Measurements from ENCODE around the gene RAB33B. TPM values are rescaled to one million over a fixed set of nuclear protein-coding genes. Genes with fewer than 3 reads are reported as not detected.
"Not testable (repeated sequence)": the region's sequence is repeated elsewhere in the genome, so short reads cannot be mapped to it uniquely, and the experiment has no call there.

Gene RAB33B
- 8.4 TPM for polyA plus RNA-seq

DNA sequence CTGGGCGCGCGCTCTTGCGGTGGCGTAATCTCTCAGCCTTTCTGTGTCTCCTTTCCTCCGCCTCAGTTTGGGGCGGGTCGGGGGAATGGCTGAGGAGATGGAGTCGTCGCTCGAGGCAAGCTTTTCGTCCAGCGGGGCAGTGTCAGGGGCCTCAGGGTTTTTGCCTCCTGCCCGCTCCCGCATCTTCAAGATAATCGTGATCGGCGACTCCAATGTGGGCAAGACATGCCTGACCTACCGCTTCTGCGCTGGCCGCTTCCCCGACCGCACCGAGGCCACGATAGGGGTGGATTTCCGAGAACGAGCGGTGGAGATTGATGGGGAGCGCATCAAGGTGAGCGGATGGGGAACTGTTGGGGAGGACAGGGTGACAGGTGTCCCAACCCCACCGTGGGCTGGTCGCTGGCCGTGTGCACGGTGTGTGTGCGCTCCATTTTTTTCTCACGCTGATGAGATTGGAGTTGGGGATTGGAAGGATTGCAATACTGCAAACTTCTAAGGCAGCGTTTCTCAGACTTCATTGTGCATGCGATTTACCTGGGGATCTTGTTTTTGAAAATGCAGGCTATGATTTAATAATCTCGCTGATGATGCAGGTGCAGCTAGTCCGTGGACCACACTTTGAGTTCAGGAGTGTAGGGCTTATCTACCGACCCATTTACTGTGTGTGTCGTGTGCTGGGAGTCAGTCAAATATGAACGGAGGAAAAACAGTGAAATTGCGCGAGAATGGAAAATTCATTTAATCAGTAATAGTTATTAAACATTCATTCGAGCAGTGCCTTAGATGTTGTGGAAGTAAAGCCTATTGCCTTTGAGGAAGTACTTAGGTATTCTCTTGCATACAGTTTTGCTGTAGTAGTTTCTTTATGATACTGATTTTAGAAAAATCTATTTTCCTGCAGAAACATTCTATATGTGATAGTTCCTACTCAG lies at the start of gene RAB33B:
Gene RAB33B, plus strand, starts transcription at position 11 of the 935 bp plus-strand sequence. Its CDS starts 75 bp downstream, at position 86.
- Mint-ChIP-seq H3K4me3 (peak within 1 kb of the TSS; percentile 98 to 99 (median 99)), H3K4me1 (peaks cover 47 to 53% (median 48%) of the 10 kb centered on the region in 3 donors), H3K27ac (peak within 1 kb of the TSS; percentile 99 to 100 (median 100)), H3K27me3 (no peaks in the 10 kb centered on the region), H3K9me3 (no peaks in the 10 kb centered on the region), H3K36me3 (peaks cover 4% of the 10 kb centered on the region)

DNA sequence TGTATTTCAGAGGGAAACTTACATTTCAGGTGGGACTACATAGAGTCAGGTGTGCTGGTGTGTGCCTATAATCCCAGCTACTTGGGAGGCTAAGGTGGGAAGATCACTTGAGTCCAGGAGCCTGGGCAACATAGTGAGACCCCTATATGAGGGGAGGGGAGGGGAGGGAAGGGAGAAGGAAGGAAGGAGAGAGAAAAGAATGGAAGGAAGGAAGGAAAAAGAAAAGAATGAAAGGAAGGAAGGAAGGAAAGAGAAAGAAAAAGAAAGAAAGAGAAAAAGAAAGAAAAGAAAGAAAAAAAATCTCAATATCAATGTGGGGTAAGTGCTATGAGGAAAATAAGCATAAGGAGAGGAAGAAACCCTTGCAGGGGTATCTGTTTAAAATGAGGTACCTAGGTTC lies 43.6 kb upstream of the RAB33B start:
- Mint-ChIP-seq H3K4me3 (no peak overlapping the region), H3K27me3 (no peaks in the 10 kb centered on the region), H3K9me3 (peaks cover 0 to 4% (median 0%) of the 10 kb centered on the region in 3 donors), H3K27ac (peak overlapping the region in 2 of 3 donors; percentile 15 to 16), H3K36me3 (peaks cover 16% of the 10 kb centered on the region), H3K4me1 (peaks cover 2 to 4% (median 4%) of the 10 kb centered on the region in 3 donors)

DNA sequence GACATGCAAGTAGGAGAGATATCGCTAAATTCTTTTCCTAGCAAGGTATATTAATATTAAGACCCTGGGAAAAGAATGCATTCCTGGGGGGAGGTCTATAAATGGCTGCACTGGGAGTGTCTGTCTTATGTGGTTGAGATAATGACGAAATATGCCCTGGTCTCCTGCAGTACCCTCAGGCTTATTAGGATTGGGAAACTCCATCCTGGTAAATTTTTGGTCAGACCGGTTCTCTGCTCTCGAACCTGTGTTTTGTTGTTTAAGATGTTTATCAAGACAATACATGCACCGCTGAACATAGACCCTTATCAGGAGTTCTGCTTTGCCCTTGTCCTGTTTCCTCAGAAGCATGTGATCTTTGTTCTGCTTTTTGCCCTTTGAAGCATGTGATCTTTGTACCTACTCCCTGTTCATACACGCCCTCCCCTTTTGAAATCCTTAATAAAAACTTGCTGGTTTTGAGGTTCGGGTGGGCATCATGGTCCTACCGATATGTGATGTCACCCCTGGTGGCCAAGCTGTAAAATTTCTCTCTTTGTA lies 39.2 kb upstream of the RAB33B start:
- Mint-ChIP-seq H3K27ac (peak overlapping the region in 2 of 3 donors; percentile 49 to 86), H3K4me3 (peak overlapping the region in 1 of 4 donors; percentile 55), H3K4me1 (peaks cover 11 to 14% (median 14%) of the 10 kb centered on the region in 3 donors)
- not testable (repeated sequence) for H3K9me3 Mint-ChIP-seq, H3K36me3 Mint-ChIP-seq, H3K27me3 Mint-ChIP-seq

DNA sequence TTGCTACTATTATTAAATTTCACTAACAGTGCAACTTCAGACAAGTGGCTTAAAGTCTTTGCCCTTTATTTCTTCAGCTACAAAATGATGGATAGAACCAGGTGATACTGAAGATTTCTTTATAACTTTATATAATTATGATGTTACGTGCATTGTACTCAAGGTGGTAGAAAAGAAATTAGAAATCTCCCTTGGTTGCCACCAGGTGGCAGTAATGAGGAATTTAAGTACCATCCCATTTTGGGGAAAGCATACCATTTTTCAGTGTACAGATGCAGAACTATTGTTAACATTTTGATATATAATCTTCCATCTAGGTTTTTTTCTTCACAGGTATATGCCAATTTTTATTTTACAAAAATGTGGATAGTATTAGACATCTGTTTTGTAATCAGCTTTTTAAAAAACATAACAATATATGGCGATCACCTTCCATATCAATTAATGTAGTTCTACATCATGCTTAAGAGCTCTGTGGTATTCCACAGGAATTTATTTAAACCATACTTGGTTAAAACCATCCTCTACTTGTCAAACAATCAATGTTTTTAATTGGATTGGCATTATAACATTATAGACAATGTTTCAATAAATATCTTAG lies 37.7 kb upstream of the RAB33B start:
- Mint-ChIP-seq H3K9me3 (peaks cover 0 to 4% (median 0%) of the 10 kb centered on the region in 3 donors), H3K4me1 (peaks cover 13 to 15% (median 13%) of the 10 kb centered on the region in 3 donors), H3K36me3 (peaks cover 13% of the 10 kb centered on the region), H3K27ac (no peak overlapping the region), H3K27me3 (no peaks in the 10 kb centered on the region), H3K4me3 (no peak overlapping the region)

DNA sequence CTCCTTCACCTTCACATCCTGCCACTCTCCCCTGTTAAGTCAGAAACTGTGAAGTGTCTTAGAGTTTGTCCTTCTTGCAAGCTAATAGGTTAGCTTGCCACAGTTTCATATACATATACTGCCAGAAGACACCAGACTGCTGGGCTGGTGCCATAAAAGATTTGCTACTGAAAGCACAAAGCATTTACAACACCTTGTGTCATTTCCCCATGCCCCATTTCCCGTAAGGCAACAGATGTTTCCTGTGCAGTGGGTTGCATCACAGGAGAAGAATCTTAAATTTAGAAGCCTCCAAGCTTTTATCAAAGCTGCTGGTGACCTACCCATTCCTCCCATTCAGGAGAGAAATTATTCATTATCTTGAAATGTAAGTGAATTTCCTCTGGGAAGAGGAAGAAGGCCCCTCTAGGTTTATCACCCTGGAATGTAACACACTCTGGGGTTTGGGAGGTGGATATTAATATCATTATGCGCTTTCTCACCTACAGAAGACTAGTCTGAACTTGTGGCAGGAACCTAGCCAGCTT lies 34.5 kb upstream of the RAB33B start:
- Mint-ChIP-seq H3K4me3 (peak overlapping the region in 1 of 4 donors; percentile 69), H3K9me3 (peaks cover 0 to 19% (median 2%) of the 10 kb centered on the region in 3 donors), H3K27ac (peak overlapping the region in 2 of 3 donors; percentile 65 to 90), H3K4me1 (peaks cover 10 to 15% (median 13%) of the 10 kb centered on the region in 3 donors), H3K36me3 (peaks cover 10% of the 10 kb centered on the region), H3K27me3 (no peaks in the 10 kb centered on the region)

DNA sequence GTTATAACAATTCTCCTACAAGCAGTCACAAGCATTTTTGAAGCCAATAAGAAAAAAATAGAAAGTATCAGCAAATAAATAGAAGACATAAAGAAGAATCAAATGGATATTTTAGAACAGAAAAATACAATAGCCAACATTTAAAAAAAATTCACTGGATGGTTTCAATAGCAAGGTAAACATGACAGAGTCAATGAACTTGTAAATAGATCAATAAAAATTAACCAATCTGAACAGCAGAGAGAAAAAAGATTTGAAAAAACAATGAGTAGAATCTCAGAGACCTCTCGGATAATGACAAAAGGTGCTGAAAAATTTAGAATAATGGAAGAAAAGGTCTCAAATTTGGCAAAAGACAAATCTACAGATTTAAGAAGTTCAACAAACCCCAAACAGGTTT lies 33.3 kb upstream of the RAB33B start:
- Mint-ChIP-seq H3K9me3 (peaks cover 0 to 23% (median 2%) of the 10 kb centered on the region in 3 donors), H3K4me1 (peaks cover 10 to 11% (median 10%) of the 10 kb centered on the region in 3 donors), H3K4me3 (no peak overlapping the region), H3K27ac (peak overlapping the region in 1 of 3 donors; percentile 24), H3K27me3 (no peaks in the 10 kb centered on the region), H3K36me3 (peaks cover 10% of the 10 kb centered on the region)

DNA sequence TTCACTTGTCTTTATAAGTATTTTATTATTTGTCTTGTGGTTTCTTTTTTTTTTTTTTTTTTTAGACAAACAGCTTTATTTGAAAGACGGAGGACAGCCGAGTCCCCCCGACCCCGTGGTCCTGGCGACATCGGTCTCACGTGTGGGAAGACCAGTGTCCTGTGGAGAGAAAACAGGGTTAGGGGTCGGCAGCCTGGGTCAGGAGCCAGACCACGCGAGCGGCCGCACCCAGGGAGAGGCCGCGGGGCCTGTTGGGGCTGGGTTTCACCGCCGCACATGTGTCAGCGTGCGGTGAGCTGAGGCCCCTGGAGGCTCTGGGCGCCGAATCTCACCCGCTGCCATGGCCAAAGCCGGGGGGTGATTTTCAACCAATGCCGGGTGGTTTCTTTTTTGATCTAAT lies 17.8 kb upstream of the RAB33B start:
- H3K4me1 Mint-ChIP-seq, result peaks cover 5 to 8% (median 7%) of the 10 kb centered on the region in 3 donors
- no peak overlapping the region for H3K4me3 Mint-ChIP-seq
- no peak overlapping the region for H3K27ac Mint-ChIP-seq
- H3K27me3 Mint-ChIP-seq, result no peaks in the 10 kb centered on the region
- H3K36me3 Mint-ChIP-seq, result peaks cover 22% of the 10 kb centered on the region
- peaks cover 6 to 20% (median 19%) of the 10 kb centered on the region in 3 donors for H3K9me3 Mint-ChIP-seq

DNA sequence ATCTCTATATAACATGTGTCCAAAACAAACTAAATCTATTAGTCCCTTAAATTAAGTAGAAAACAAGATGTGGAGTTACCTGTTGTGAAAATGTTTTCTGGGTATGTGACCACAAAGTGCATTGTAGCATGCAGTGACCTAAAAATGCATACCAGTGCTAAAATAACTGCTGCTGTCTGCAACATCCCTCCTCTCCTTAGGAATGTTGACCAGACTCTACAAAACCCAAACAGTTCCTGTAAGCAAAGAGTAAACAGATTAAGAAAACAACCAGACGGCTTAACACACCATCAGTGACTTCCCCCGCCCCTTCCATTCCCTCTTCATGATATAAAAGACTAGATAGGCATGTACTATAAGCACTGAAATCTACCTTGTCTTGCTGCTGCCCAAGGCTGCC lies 15.8 kb upstream of the RAB33B start:
- peaks cover 6 to 20% (median 19%) of the 10 kb centered on the region in 3 donors for H3K9me3 Mint-ChIP-seq
- no peak overlapping the region for H3K4me3 Mint-ChIP-seq
- no peaks in the 10 kb centered on the region for H3K27me3 Mint-ChIP-seq
- H3K4me1 Mint-ChIP-seq, result peaks cover 5 to 8% (median 7%) of the 10 kb centered on the region in 3 donors
- H3K36me3 Mint-ChIP-seq, result peaks cover 18% of the 10 kb centered on the region
- H3K27ac Mint-ChIP-seq, result no peak overlapping the region

DNA sequence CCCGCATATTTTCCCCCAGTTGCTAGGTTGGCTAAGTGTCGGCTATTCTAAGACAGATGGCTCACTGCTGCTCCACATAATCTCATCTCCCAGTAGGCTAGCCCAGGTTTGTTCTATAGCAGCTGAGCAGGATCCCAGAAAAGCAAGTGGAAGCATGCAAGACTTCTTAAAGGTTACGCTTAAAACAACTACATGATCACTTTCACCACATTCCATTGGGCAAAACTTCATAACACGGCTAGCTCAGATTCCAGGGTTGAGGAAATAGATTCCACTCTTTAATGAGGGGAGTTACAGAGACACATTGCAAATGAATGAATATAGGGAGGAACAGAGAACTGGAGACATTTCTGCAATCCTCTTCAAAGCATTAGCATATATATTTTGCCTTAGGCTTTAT lies 12.9 kb upstream of the RAB33B start:
- Mint-ChIP-seq H3K4me3 (peak overlapping the region in 1 of 4 donors; percentile 12), H3K4me1 (peaks cover 0 to 8% (median 0%) of the 10 kb centered on the region in 3 donors), H3K27ac (peak overlapping the region in 1 of 3 donors; percentile 81), H3K36me3 (peaks cover 23% of the 10 kb centered on the region), H3K27me3 (no peaks in the 10 kb centered on the region), H3K9me3 (peaks cover 6 to 20% (median 19%) of the 10 kb centered on the region in 3 donors)

DNA sequence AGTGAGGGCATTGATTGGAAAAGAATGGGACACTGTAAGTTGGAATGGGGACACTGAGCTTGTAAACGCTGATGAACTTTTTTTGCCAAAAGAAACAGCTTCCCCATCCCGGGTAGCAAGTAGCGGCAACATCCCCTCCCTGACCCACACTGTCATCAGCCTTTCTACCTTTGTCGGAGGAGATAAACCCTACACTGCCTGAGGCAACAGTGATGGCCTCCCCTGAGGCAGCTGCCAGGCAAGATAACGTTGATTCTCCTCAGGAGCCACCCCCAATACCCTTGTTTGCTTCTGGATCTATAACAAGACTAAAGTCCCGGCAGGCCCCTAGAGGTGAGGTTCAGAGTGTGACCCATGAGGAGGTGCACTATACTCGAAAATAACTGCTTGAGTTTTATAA lies 10.3 kb upstream of the RAB33B start:
- H3K27me3 Mint-ChIP-seq, result no peaks in the 10 kb centered on the region
- H3K36me3 Mint-ChIP-seq, result peaks cover 21% of the 10 kb centered on the region
- peak overlapping the region in 1 of 4 donors; percentile 37 for H3K4me3 Mint-ChIP-seq
- peaks cover 6 to 11% (median 9%) of the 10 kb centered on the region in 3 donors for H3K9me3 Mint-ChIP-seq
- peak overlapping the region in 1 of 3 donors; percentile 45 for H3K27ac Mint-ChIP-seq
- peaks cover 0 to 7% (median 0%) of the 10 kb centered on the region in 3 donors for H3K4me1 Mint-ChIP-seq

DNA sequence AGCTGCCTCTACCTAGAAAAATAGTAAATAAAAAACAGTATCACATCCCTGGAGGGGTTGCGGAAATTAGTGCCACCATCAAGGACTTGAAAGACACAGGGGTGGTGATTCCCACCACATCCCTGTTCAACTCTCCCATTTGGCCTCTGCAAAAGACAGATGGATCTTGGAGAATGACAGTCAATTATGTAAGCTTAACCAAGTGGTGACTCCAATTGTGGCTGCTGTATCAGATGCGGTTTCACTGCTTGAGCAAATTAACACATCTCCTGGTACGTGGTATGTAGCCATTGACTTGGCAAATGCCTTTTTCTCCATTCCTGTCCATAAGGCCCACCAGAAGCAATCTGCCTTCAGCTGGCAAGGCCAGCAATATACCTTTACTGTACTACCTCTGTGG lies 9.0 kb upstream of the RAB33B start:
- not testable (repeated sequence) for H3K27me3 Mint-ChIP-seq, H3K9me3 Mint-ChIP-seq, H3K4me3 Mint-ChIP-seq, H3K27ac Mint-ChIP-seq, H3K4me1 Mint-ChIP-seq
- H3K36me3 Mint-ChIP-seq, result peaks cover 14% of the 10 kb centered on the region

DNA sequence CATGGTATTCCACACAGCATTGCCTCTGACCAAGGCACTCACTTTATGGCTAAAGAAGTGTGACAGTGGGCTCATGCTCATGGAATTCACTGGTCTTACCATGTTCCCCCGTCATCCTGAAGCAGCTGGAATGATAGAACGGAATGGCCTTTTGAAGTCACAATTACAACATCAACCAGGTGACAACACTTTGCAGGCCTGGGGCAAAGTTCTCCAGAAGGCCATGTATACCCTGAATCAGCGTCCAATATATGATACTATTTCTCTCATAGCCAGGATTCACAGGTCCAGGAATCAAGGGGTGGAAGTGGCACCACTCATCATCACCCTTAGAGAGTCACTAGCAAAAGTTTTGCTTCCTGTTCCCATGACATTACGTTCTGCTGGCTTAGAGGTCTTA lies 6.8 kb upstream of the RAB33B start:
- H3K36me3 Mint-ChIP-seq, H3K4me3 Mint-ChIP-seq, H3K9me3 Mint-ChIP-seq, H3K27me3 Mint-ChIP-seq, H3K27ac Mint-ChIP-seq, H3K4me1 Mint-ChIP-seq: not testable (repeated sequence)

DNA sequence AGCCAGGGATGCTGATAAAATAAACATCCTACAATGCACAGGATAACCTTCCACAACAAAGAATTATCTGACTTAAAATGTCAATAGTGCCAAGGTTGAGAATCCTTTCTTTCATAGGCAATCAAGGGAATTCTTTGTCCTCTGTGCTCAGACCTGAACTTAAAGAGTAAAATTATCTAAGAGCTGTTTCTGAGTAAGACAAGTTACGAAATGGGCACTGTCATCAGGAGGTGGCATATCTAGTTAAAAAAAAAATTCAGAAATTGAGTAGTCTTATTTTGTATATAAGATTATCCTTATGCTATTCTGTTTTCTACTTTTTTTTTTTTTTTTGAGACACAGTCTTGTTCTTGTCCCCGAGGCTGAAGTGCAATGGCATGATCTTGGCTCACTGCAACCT lies 3.3 kb upstream of the RAB33B start:
- no peaks in the 10 kb centered on the region for H3K27me3 Mint-ChIP-seq
- peaks cover 21 to 27% (median 23%) of the 10 kb centered on the region in 3 donors for H3K4me1 Mint-ChIP-seq
- H3K4me3 Mint-ChIP-seq, result no peak overlapping the region
- no peak overlapping the region for H3K27ac Mint-ChIP-seq
- peaks cover 4% of the 10 kb centered on the region for H3K36me3 Mint-ChIP-seq
- no peaks in the 10 kb centered on the region for H3K9me3 Mint-ChIP-seq

DNA sequence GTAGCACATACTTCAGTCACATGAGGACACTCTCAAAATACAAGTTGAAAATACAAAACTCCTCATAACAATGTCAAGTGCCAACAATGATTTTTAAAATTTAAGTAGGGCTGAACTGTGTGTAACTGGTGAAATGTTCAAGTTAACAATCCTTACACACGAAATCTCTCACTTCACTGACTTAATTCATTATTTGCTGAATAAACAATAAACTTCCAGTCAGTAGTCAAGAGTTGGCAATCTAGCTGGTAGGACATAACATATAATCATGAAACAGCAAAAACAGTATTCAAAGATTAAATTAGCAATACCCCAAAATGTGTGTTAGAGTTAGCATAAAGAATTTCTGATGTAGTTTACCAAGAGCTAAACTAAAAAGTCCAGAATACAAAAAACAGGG lies 1.9 kb upstream of the RAB33B start:
- Mint-ChIP-seq H3K4me1 (peaks cover 28 to 41% (median 33%) of the 10 kb centered on the region in 3 donors), H3K9me3 (no peaks in the 10 kb centered on the region), H3K27ac (peak overlapping the region in 2 of 3 donors; percentile 59 to 100), H3K36me3 (peaks cover 6% of the 10 kb centered on the region), H3K4me3 (no peak overlapping the region), H3K27me3 (no peaks in the 10 kb centered on the region)

DNA sequence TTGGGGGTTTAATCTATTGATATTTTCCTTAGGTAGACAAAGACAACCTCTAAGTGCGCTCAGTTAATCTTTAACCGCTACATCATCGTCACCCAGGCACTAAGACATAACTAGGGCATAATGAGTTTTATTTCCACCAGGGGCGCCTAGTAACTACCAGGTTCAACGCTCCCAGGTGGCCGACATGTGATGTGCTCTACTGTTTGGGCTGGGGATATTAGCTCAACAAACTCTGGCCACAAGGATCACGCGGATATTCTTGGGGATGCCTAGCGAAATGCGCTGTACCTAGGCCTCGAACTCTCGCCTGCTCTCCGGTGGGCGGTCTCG lies 915 bp upstream of the RAB33B start:
- Mint-ChIP-seq H3K27ac (peak overlapping the region; percentile 99 to 100 (median 100)), H3K4me3 (peak overlapping the region; percentile 98 to 99 (median 99))

More for the DNA sequence above, 915 bp upstream of the RAB33B start:
- Mint-ChIP-seq H3K27me3 (no peaks in the 10 kb centered on the region), H3K4me1 (peaks cover 34 to 41% (median 40%) of the 10 kb centered on the region in 3 donors), H3K9me3 (no peaks in the 10 kb centered on the region), H3K36me3 (peaks cover 4% of the 10 kb centered on the region)
